H1 (cell line): ENCODE data around the gene LHFPL6. TPM values are rescaled to one million over a fixed set of nuclear protein-coding genes. Genes with fewer than 3 reads are reported as not detected.

Experiments
- ASH2L ChIP-seq: fragments of 200-600, 300-600 bp; sonication (generic); IDR thresholded peaks from one replicate; pipeline ENCODE4 v1.7.1; 2017; ENCODE audit warnings: low read length
- KDM5A ChIP-seq: fragments of 200-600 bp; IDR thresholded peaks from 2 replicates; pipeline ENCODE4 v1.7.1; 2012; ENCODE audit warnings: mild to moderate bottlenecking, low read length, inconsistent platforms, mixed read lengths
- MAX ChIP-seq: IDR thresholded peaks from 2 replicates; pipeline ENCODE4 v1.6.1; 2012; ENCODE audit warnings: inconsistent platforms
- NRF1 ChIP-seq: IDR thresholded peaks from 2 replicates; pipeline ENCODE4 v1.6.1; 2011; ENCODE audit warnings: mild to moderate bottlenecking, low read depth, low read length, improper control_type of control experiment
- RBBP5 ChIP-seq: IDR thresholded peaks from 2 replicates; pipeline ENCODE4 v1.7.1; 2012; ENCODE audit warnings: low read depth, mild to moderate bottlenecking, inconsistent platforms, low read length, moderate library complexity, borderline replicate concordance
- TCF12 ChIP-seq: IDR thresholded peaks from 2 replicates; pipeline ENCODE4 v1.6.1; 2011; ENCODE audit warnings: low read depth, mild to moderate bottlenecking, low read length
- polyA plus RNA-seq, 7 experiments: library from polyadenylated mRNA; depleted of rRNA in 3 of 7; stranded (reverse) in 5 of 7; unstranded in 2 of 7; fragments of >200 nt in 5 of 7; fragments of 200-250 nt in 2 of 7; gene quantifications; 1 replicate in 5 of 7; 2 replicates in 1 of 7; 4 replicates in 1 of 7; pipeline versions ENCODE4 v1.2.1 to v1.2.3, GENCODE V29; 2011 to 2013; ENCODE audit warnings: missing spikeins in 2 of 7, mixed read lengths in 2 of 7
- total RNA-seq: library from RNA; stranded (reverse); fragmentation: NEBNext Ultra II Directional; extraction: Animal tissue kit (Norgen Biotek cat#: 25700); gene quantifications from 2 replicates; pipeline ENCODE4 v1.2.1, GENCODE V29; 2021
- TF ChIP-seq, protein P1 (sequence below): fragments of 300-600 bp; sonication (generic); IDR thresholded peaks from 2 replicates; pipeline ENCODE4 v1.7.1; 2012; ENCODE audit warnings: low read length, moderate library complexity, mild to moderate bottlenecking, inconsistent platforms; ENCODE audit not compliant: insufficient replicate concordance

Gene LHFPL6
- total and polyA plus RNA-seq, 2 of the 8 experiments (the other 6 are each of a cell fraction or from before 2014, with no cell fraction given) = 7.6 to 17.0 TPM

- TF ChIP-seq, protein P1, sequence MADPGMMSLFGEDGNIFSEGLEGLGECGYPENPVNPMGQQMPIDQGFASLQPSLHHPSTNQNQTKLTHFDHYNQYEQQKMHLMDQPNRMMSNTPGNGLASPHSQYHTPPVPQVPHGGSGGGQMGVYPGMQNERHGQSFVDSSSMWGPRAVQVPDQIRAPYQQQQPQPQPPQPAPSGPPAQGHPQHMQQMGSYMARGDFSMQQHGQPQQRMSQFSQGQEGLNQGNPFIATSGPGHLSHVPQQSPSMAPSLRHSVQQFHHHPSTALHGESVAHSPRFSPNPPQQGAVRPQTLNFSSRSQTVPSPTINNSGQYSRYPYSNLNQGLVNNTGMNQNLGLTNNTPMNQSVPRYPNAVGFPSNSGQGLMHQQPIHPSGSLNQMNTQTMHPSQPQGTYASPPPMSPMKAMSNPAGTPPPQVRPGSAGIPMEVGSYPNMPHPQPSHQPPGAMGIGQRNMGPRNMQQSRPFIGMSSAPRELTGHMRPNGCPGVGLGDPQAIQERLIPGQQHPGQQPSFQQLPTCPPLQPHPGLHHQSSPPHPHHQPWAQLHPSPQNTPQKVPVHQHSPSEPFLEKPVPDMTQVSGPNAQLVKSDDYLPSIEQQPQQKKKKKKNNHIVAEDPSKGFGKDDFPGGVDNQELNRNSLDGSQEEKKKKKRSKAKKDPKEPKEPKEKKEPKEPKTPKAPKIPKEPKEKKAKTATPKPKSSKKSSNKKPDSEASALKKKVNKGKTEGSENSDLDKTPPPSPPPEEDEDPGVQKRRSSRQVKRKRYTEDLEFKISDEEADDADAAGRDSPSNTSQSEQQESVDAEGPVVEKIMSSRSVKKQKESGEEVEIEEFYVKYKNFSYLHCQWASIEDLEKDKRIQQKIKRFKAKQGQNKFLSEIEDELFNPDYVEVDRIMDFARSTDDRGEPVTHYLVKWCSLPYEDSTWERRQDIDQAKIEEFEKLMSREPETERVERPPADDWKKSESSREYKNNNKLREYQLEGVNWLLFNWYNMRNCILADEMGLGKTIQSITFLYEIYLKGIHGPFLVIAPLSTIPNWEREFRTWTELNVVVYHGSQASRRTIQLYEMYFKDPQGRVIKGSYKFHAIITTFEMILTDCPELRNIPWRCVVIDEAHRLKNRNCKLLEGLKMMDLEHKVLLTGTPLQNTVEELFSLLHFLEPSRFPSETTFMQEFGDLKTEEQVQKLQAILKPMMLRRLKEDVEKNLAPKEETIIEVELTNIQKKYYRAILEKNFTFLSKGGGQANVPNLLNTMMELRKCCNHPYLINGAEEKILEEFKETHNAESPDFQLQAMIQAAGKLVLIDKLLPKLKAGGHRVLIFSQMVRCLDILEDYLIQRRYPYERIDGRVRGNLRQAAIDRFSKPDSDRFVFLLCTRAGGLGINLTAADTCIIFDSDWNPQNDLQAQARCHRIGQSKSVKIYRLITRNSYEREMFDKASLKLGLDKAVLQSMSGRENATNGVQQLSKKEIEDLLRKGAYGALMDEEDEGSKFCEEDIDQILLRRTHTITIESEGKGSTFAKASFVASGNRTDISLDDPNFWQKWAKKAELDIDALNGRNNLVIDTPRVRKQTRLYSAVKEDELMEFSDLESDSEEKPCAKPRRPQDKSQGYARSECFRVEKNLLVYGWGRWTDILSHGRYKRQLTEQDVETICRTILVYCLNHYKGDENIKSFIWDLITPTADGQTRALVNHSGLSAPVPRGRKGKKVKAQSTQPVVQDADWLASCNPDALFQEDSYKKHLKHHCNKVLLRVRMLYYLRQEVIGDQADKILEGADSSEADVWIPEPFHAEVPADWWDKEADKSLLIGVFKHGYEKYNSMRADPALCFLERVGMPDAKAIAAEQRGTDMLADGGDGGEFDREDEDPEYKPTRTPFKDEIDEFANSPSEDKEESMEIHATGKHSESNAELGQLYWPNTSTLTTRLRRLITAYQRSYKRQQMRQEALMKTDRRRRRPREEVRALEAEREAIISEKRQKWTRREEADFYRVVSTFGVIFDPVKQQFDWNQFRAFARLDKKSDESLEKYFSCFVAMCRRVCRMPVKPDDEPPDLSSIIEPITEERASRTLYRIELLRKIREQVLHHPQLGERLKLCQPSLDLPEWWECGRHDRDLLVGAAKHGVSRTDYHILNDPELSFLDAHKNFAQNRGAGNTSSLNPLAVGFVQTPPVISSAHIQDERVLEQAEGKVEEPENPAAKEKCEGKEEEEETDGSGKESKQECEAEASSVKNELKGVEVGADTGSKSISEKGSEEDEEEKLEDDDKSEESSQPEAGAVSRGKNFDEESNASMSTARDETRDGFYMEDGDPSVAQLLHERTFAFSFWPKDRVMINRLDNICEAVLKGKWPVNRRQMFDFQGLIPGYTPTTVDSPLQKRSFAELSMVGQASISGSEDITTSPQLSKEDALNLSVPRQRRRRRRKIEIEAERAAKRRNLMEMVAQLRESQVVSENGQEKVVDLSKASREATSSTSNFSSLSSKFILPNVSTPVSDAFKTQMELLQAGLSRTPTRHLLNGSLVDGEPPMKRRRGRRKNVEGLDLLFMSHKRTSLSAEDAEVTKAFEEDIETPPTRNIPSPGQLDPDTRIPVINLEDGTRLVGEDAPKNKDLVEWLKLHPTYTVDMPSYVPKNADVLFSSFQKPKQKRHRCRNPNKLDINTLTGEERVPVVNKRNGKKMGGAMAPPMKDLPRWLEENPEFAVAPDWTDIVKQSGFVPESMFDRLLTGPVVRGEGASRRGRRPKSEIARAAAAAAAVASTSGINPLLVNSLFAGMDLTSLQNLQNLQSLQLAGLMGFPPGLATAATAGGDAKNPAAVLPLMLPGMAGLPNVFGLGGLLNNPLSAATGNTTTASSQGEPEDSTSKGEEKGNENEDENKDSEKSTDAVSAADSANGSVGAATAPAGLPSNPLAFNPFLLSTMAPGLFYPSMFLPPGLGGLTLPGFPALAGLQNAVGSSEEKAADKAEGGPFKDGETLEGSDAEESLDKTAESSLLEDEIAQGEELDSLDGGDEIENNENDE = no peak
- TF ChIP-seq KDM5A (no peak), MAX (no peak), TCF12 (no peak), ASH2L (no peak), RBBP5 (no peak), NRF1 (no peak)
Measured at GRCh38 chr13:39499604-39500003, 103.4 kb downstream of the LHFPL6 start (continued).
